Activated CD8-positive, alpha-beta memory T cell treated with anti-CD3 and anti-CD28 coated beads for 48 hours (primary cell): Measurements from ENCODE around the gene TMEM170A.
"Not testable (repeated sequence)": the region's sequence is repeated elsewhere in the genome, so short reads cannot be mapped to it uniquely, and the experiment has no call there.

ENCODE experiments used
- DNase-seq, 3 experiments: peaks; one replicate each; pipeline ENCODE4 v3.0.0-alpha.2; 2020; ENCODE audit warnings: low read depth in 2 of 3, low spot score in 2 of 3

Gene TMEM170A

GRCh38 chr16:75455677-75456076 is 8.8 kb downstream of the TMEM170A start:
- DNase-seq: no peak

GRCh38 chr16:75452464-75453190 is 11.9 kb downstream of the TMEM170A start:
- DNase-seq: no peak

- no peak for DNase-seq
Measured at GRCh38 chr16:75446416-75446815, 18.1 kb downstream of the TMEM170A start.

DNA sequence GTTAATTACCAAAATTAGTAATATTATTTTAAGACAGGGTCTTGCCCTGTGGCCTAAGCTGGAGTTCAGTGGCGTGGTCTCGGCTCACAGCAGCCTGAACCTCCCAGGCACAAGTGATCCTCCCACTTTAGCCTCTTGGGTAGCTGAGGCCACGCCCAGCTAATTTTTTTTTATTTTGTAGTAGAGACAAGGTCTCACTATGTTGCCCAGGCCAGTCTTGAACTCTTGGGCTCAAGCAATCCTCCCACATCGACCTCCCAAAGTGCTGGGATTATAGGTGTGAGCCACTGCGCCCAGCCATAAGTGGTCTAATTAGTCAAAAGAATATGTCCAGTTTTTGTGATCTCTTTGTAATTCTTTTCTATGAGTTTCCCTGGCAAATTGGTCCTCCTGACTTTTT is 19.2 kb downstream of the TMEM170A start:
- DNase-seq: no peak

- no peak for DNase-seq
Measured at GRCh38 chr16:75443298-75443697, 21.2 kb downstream of the TMEM170A start.

DNA sequence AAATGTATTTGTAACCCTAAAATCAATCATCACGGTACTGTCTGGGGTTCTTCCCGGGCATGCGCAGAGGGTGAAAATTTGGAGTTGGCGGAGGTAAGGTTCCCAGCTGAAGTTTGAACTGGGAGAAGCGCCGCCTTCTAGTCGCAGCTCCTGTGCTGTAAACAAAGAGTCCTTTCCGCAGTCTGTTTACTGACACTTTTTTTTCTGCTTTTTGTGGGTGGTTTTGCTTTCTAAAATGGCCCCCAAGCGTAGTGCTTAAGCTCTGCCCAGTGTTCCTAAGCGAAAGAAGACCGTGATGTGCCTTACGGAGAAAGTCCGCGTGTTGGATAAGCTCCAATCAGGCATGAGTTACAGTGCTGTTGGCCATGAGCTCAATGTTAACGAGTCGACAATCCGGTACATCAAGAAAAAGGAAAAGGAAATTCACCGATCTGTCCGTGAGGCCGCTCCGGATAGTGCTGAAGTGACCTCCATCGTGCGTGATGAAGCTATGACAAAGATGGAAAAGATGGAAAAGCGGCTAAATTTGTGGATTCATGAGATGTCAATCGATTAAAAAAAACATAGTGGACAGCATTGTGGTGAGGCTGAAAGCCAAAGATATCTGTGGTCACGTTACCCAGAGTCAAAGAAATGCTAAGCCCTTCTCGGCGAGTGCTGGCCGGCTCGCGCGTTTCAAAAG is 30.6 kb downstream of the TMEM170A start:
- DNase-seq: peak in 2 of 3 experiments; percentile 5 to 40

DNA sequence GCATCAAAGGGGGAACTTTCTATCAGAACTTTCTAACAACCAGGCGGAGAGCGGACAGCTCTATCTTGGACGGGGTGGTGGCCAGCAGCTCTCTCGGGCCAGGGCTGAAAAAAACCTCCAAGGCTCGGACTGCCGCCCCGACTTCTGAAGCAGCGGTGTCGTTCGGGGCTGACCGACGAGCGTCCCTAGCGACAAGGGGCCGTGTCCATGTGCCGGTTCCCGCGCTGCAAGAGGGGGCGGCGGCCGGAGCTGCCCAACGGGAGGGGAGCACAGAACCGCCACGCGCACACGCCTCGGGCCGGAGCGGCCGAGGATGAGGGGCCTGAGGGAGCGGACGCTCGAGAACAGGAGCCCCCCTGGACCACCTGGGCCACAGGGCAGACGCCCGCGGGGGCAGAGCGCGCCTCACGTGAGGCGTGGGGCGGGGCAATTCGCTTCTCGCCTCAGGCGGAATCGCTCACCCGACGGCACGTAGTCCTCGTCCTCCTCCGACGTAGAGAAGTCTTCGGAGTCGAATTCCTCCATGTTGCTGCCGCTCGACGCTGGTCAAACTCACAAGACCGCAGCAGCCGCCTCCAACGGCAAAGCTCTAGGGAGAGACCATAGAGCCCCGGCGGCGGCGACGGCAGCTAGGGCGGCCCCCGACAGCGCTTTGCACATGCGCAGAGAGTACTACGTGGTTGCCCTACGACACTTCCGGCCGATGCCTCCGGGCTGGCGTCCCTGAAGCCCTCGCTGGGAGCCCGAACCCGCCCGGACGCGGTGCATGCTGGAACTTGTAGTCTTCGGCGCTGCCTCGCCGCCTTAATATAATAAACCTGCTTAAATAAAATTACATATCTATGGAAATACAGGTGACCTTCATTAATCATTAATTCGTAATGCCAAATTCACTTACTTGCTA is 31.4 kb downstream of the TMEM170A start, which contains the start of gene CFDP1:
Gene CFDP1, minus strand, starts transcription at position 676 of the 904 bp plus-strand sequence. Its CDS starts 151 bp downstream, at position 525.
- peak; percentile 88 to 93 (median 90) for DNase-seq

GRCh38 chr16:75429621-75430403 is 34.7 kb downstream of the TMEM170A start:
- DNase-seq: no peak

- not testable (repeated sequence) for DNase-seq
Measured at GRCh38 chr16:75426524-75426923, 38.0 kb downstream of the TMEM170A start.

GRCh38 chr16:75424105-75424762 is 40.3 kb downstream of the TMEM170A start:
- not testable (repeated sequence) for DNase-seq

- DNase-seq: no peak
Measured at GRCh38 chr16:75423723-75424104, 40.8 kb downstream of the TMEM170A start.

- DNase-seq: no peak
Measured at GRCh38 chr16:75421820-75422126, 42.7 kb downstream of the TMEM170A start.

DNA sequence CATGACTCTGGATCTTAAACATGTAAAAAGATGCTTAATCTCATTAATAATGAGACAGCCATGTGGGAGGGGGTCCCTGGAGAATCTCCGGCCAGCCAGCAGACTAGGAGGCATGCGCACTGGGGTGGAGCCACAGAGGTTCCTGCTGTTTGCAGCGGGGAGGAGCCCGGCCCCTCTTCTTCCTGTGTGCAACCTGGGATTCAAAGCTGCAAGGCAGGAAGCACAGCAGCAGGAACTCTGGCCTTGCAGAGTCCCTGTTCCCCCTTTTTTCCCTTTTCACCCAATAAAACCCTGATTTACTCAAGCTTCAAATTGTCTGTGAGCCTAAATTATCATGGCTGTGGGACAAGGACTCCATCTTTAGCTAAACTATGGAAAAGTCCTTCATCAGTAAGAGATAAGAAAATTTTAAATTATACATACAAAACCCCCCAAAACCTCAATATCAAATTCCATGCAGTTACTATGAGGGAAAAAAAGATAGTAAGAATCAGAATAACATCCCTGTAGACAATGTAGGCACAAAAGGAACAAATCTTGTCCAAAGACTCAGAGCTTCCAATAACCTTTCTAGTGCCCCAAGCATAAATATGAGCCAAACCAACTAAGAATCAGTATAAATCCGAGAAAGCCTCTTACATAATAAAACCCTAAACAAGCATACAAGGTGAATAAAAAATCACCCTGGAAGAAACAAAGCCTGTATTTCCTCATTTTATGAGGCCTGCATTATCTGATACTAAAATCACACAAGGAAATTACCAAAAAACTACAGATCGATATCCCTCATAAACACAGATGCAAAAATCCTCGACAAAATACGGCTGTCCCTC is 43.3 kb downstream of the TMEM170A start:
- DNase-seq: no peak

DNA sequence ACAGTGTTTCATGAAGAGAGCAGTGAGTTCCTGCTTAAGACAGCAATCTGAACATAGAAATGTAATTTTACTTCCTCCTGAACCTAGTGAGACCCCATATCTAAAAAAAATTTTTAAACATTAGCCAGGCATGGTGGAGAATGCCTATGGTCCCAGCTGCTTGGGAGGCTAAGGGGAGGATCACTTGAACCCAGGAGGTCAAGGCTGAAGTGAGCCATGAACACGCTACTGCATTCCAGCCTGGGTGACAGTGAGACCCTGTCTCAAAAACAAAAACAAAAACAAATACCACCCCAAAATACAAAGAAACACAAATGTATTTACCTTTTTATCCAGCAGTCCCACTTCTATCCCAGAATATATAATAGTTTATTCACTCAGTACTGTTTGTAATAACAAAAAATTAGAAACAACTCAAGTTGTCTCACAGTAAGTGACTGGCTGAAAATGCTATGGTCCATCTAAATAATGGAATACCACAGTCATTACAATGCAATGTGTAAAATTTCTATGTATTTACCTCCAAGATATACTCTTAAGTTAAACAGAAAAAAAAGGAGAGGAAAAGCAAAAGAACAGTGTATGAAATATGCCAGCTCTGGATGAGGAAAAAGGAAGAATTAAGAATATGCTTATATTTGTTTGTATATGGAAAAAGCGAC is 47.5 kb downstream of the TMEM170A start:
- no peak for DNase-seq

DNA sequence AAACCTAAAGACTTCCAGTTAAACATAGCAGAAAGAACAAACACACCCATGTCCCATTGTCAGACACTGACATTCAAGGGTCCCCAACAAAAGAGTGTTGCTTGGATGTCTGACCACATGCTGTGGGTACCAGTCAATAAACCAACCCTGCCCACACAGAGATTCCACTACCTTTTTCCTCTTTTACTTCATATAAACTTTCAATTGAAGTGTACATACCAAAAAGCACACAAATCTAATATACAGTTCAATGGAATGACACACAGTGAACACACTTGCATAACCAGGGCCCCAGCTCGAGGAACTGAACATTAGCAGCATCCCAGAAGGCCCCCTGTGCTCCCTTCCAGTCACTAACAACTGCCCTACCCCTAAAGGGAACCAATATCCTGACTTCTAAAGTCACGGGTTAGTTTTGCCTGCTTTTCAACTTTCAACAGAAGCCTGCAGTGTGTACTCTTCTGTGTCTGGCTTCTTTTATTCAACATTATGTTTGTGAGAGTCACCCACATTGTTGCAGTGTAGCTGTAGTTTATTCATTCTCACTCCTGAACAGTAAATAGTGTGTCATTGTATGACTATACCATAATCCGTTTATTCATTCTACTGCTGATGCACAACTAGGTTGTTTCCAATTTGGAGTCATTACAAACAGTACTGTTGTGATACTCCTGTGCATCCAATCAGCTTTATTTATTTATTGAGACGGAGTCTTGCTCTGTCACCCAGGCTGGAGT is 49.2 kb downstream of the TMEM170A start:
- DNase-seq: no peak

DNA sequence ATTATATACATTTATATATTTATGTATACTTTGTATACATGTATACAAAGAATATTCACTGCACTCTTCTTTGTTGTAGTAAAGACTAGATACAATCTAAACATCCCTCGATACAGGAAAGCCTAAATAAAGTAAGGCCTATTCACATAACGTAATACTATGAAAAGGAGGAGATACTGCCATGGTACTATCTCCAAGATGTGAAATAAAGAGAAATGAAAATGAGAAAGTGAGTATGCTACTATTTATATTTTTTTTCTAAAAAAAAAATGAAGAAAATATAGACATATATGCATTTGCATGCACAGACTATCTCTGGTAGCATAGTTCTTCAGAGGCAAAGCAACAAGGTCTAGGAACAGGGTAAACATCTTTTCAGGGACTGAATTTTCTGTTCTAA is 50.5 kb downstream of the TMEM170A start:
- no peak for DNase-seq

GRCh38 chr16:75406943-75407342 is 57.5 kb downstream of the TMEM170A start:
- DNase-seq: no peak

DNA sequence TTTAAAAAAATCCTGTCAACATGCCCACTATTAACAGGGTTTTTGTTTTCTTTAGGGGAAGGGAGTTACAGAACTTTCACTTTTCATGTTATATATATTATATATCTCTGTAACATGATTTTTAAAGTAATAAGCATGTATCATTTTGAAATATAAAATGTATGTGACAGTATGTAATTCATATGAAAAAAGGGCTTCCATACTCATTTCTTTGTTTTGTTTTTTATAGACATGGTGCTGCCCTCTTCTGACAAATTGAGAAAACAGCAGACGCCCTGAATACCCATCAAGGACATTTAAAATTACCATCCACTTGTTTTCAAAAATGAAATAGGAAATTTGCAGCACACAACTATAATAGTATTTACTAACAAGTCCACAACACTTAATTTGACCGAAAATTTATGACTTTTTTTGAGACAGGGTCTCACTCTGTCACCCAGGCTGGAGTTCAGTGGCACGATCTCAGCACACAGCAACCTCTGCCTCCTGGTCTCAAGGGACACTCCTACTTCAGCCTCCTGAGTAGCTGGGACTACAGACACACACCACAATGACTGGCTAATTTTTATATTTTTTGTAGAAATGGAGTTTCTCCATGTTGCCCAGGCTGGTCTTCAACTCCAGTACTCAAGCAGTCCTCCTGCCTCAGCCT is 61.5 kb downstream of the TMEM170A start:
- DNase-seq: no peak
